ENCODE measurements around the gene DYRK1A. TPM values are rescaled to one million over a fixed set of nuclear protein-coding genes. Genes with fewer than 3 reads are reported as not detected.

DYRK1A gene
- total and polyA plus RNA-seq, 2 of the 13 experiments (the other 11 are each of a cell fraction or from before 2014, with no cell fraction given), result 24.6 to 34.2 TPM

DNA sequence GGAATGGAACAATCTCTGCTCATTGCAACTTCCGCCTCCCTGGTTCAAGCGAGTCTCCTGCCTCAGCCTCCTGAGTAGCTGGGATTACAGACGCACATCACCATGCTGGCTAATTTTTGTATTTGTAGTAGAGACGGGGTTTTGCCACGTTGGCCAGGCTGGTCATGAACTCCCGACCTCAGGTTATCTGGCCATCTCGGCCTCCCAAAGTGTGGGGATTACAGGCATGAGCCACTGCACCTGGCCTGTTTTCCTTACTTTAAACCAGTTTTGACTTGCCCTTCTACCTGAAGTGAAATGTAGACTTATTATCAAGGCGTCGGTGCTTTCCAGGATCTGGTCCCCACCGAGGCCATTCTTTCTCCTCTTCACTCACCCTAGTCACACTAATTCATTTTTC lies 141.8 kb downstream of the DYRK1A start (continued):
- TF ChIP-seq TCF7L2 (IDR thresholded peaks at IDR 0.05; ENCODE audit: low read depth, low read length) (no peak), ZSCAN9 (CRISPR knock-in tag; IDR thresholded peaks at IDR 0.05; ENCODE audit: borderline replicate concordance) (no peak), SALL2 (CRISPR knock-in tag; IDR thresholded peaks at IDR 0.05) (no peak), ZNF724P (CRISPR knock-in tag; IDR thresholded peaks at IDR 0.05; ENCODE audit: borderline replicate concordance) (no peak), TEAD2 (CRISPR knock-in tag; IDR thresholded peaks at IDR 0.05) (no peak), ZFP37 (CRISPR knock-in tag; IDR thresholded peaks at IDR 0.05; ENCODE audit: borderline replicate concordance) (no peak)
- TF ChIP-seq, protein P1, sequence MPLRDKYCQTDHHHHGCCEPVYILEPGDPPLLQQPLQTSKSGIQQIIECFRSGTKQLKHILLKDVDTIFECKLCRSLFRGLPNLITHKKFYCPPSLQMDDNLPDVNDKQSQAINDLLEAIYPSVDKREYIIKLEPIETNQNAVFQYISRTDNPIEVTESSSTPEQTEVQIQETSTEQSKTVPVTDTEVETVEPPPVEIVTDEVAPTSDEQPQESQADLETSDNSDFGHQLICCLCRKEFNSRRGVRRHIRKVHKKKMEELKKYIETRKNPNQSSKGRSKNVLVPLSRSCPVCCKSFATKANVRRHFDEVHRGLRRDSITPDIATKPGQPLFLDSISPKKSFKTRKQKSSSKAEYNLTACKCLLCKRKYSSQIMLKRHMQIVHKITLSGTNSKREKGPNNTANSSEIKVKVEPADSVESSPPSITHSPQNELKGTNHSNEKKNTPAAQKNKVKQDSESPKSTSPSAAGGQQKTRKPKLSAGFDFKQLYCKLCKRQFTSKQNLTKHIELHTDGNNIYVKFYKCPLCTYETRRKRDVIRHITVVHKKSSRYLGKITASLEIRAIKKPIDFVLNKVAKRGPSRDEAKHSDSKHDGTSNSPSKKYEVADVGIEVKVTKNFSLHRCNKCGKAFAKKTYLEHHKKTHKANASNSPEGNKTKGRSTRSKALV (CRISPR knock-in tag; IDR thresholded peaks at IDR 0.05), result no peak

DNA sequence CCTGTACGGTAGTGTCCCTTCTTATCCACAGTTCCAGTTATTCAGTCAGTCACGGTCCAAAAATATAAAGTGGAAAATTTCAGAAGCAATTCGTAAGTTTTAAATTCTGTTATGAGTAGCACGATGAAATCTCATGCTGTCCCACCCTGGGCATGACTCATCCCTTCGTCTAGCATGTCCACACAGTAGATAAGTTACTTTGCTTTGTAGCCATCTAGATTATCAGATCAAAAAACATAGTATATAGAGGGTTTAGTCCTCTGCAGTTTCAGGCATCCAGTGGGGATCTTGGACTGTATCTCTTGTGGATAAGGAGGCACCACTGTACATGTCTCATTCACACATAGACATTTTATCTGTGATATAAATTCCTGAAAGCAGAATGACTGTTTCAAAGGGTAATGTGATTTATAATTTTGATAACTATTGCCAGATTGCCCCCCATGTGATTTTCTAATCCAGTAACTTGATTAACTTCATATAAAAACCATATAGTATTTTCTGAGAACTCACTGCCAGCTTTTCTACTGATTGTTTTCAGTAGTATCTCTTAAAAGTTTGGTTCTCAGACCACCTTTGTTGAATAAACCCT lies 143.3 kb downstream of the DYRK1A start:
- ChIA-PET POLR2A (no interaction called here), CTCF (ENCODE audit: low intra/inter-chr PET ratio, low total read pairs) (no interaction called here)
- Histone ChIP-seq H4K20me1 (ENCODE audit: insufficient read depth, low read length) (no peaks in the 10 kb centered on the region; the same call in 1 of the 2 replicates), H3K27me3 (ENCODE audit: control insufficient read depth in 1 of 2, insufficient read depth in 2 of 2, low read length in 2 of 2) (no peaks in the 10 kb centered on the region), H3K4me1 (ENCODE audit: insufficient read depth, low read length) (no peaks in the 10 kb centered on the region), H3K9me3 (ENCODE audit: low read length) (no peaks in the 10 kb centered on the region), H3K9ac (ENCODE audit: insufficient read depth, low read depth, low read length) (no peak overlapping the region), H3K27ac (ENCODE audit: extremely low read length, insufficient read depth, low read length) (no peak overlapping the region), H3K79me2 (ENCODE audit: insufficient read depth, low read length) (no peaks in the 10 kb centered on the region), H2AFZ (ENCODE audit: low read length) (no peak overlapping the region), H3K36me3 (replicated peaks in 1 of 2; ENCODE audit: control insufficient read depth in 1 of 2, insufficient read depth in 2 of 2, low read length in 2 of 2) (peaks cover 37 to 94% of the 10 kb centered on the region in 2 experiments), H3K4me3 (replicated peaks in 1 of 3; ENCODE audit: insufficient read depth in 1 of 3, low read depth in 2 of 3, low read length in 3 of 3) (no peak overlapping the region), H3K4me2 (ENCODE audit: low read depth, low read length) (no peak overlapping the region)
- no peak for ATAC-seq
- intact Hi-C loops (cut with micrococcal nuclease; ENCODE audit: unreplicated experiment), result no loop called here
- 97% methylated on average over 5 of the region's 5 CpGs for WGBS (ENCODE audit: low lambda C conversion rate)
- DNase-seq (ENCODE audit: low spot score), result no peak
- BruUV-seq (replicated peaks), result no TSS peak
- in situ Hi-C loops (cut with HindIII; ENCODE audit: extremely low pct_ligation_motif_present, low pct_unique_long_range_greater_than_20kb), result no loop called here
- FAIRE-seq, result no peak
- TF ChIP-seq ZNF441 (CRISPR knock-in tag; IDR thresholded peaks at IDR 0.05; ENCODE audit: borderline replicate concordance) (no peak), TBX3 (IDR thresholded peaks at IDR 0.05; ENCODE audit: borderline replicate concordance) (no peak), NKX3-1 (CRISPR knock-in tag; IDR thresholded peaks at IDR 0.05) (no peak), MLLT10 (CRISPR knock-in tag; IDR thresholded peaks at IDR 0.05) (no peak), GABPA (IDR thresholded peaks at IDR 0.05; ENCODE audit: low read depth, low read length) (no peak), GABPA (CRISPR knock-in tag; IDR thresholded peaks at IDR 0.05; ENCODE audit: low read depth) (no peak), ZSCAN21 (CRISPR knock-in tag; IDR thresholded peaks at IDR 0.05; ENCODE audit: borderline replicate concordance) (no peak), BCL6 (CRISPR knock-in tag; IDR thresholded peaks at IDR 0.05) (no peak), FLYWCH1 (CRISPR knock-in tag; IDR thresholded peaks at IDR 0.05) (no peak), ZNF329 (CRISPR knock-in tag; IDR thresholded peaks at IDR 0.05; ENCODE audit: low read depth) (no peak), ZSCAN29 (CRISPR knock-in tag; conservative IDR thresholded peaks at IDR 0.05) (no peak), TP53 (CRISPR knock-in tag; conservative IDR thresholded peaks at IDR 0.05) (no peak)
- TF ChIP-seq, protein P2, sequence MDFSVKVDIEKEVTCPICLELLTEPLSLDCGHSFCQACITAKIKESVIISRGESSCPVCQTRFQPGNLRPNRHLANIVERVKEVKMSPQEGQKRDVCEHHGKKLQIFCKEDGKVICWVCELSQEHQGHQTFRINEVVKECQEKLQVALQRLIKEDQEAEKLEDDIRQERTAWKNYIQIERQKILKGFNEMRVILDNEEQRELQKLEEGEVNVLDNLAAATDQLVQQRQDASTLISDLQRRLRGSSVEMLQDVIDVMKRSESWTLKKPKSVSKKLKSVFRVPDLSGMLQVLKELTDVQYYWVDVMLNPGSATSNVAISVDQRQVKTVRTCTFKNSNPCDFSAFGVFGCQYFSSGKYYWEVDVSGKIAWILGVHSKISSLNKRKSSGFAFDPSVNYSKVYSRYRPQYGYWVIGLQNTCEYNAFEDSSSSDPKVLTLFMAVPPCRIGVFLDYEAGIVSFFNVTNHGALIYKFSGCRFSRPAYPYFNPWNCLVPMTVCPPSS (IDR thresholded peaks at IDR 0.05), result no peak
- TF ChIP-seq, protein P3, sequence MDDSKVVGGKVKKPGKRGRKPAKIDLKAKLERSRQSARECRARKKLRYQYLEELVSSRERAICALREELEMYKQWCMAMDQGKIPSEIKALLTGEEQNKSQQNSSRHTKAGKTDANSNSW (CRISPR knock-in tag; IDR thresholded peaks at IDR 0.05; ENCODE audit: borderline replicate concordance), result no peak
